NCI-H748 treated with DMSO at 0.1 percent for 48 hours (cell line): ENCODE data around the gene RLN3.
A peak's percentile ranks its signal among the peaks of the same experiment; 100 is the strongest.

Source experiments
- DNase-seq: peaks from one replicate; lab custom pipeline; 2025; lab: John Stamatoyannopoulos, UW

Gene RLN3

GRCh38 chr19:14027856-14028450 is at the start of gene RLN3:
TSS of gene RLN3 (plus strand) at chr19:14028148. CDS start at chr19:14028205, 57 bp downstream.
- DNase-seq, result no peak

GRCh38 chr19:13978351-13979243 is 49.4 kb upstream of the RLN3 start:
- DNase-seq, result peak; percentile 73

GRCh38 chr19:13979244-13979615 is 48.7 kb upstream of the RLN3 start:
- DNase-seq, result no peak

- no peak for DNase-seq
Observed at GRCh38 chr19:13979686-13980085, 48.3 kb upstream of the RLN3 start.

- no peak for DNase-seq
Observed at GRCh38 chr19:13980340-13980739, 47.6 kb upstream of the RLN3 start.

GRCh38 chr19:13981021-13981420 is 46.9 kb upstream of the RLN3 start:
- DNase-seq, result no peak

GRCh38 chr19:13981467-13981866 is 46.5 kb upstream of the RLN3 start:
- no peak for DNase-seq

GRCh38 chr19:13981988-13982501 is 45.9 kb upstream of the RLN3 start:
- no peak for DNase-seq

GRCh38 chr19:13982773-13983172 is 45.2 kb upstream of the RLN3 start:
- DNase-seq, result no peak

- DNase-seq, result no peak
Observed at GRCh38 chr19:13983213-13983889, 44.6 kb upstream of the RLN3 start.

GRCh38 chr19:13984186-13984585 is 43.8 kb upstream of the RLN3 start:
- DNase-seq, result no peak

- no peak for DNase-seq
Observed at GRCh38 chr19:13984875-13985741, 42.8 kb upstream of the RLN3 start.

- no peak for DNase-seq
Observed at GRCh38 chr19:13985771-13986347, 42.1 kb upstream of the RLN3 start.

- no peak for DNase-seq
Observed at GRCh38 chr19:13986348-13986904, 41.5 kb upstream of the RLN3 start.

- DNase-seq, result no peak
Observed at GRCh38 chr19:13987101-13987890, 40.7 kb upstream of the RLN3 start.

- no peak for DNase-seq
Observed at GRCh38 chr19:13989487-13989886, 38.5 kb upstream of the RLN3 start.

- no peak for DNase-seq
Observed at GRCh38 chr19:13990085-13990484, 37.9 kb upstream of the RLN3 start.

GRCh38 chr19:13992025-13992424 is 35.9 kb upstream of the RLN3 start:
- no peak for DNase-seq

GRCh38 chr19:13993590-13994300 is 34.2 kb upstream of the RLN3 start:
- DNase-seq, result no peak
